DND-41 (cell line): Measurements from ENCODE around the gene GBX1.

Source experiments
- ATAC-seq: fragments of 200-7000 bp; cut with Tn5 transposase; 3 replicates; pipeline ENCODE4 v1.9.1; 2021; ENCODE audit warnings: low read depth; ENCODE audit not compliant: insufficient read depth
- DNase-seq: peaks from one replicate; pipeline ENCODE4 v3.0.0-alpha.2; 2020
- H2AFZ ChIP-seq: 2 replicates; pipeline ENCODE4 v1.6.0; 2012; ENCODE audit warnings: low read depth, low read length
- H3K27ac ChIP-seq: 2 replicates; pipeline ENCODE4 v1.5.1; 2012; ENCODE audit warnings: low read length, inconsistent platforms
- H3K27me3 ChIP-seq: fragments of 200-600 bp; sonication (generic); 2 replicates; pipeline ENCODE4 v1.6.0; 2012; ENCODE audit warnings: low read length, mild to moderate bottlenecking, inconsistent platforms; ENCODE audit not compliant: insufficient read depth, poor library complexity
- H3K36me3 ChIP-seq: 2 replicates; pipeline ENCODE4 v1.5.1; 2012; ENCODE audit warnings: low read length, inconsistent platforms; ENCODE audit not compliant: insufficient read depth
- H3K4me1 ChIP-seq: 2 replicates; pipeline ENCODE4 v1.5.1; 2012; ENCODE audit warnings: mild to moderate bottlenecking, low read length; ENCODE audit not compliant: insufficient read depth
- H3K4me2 ChIP-seq: 2 replicates; pipeline ENCODE4 v1.6.0; 2012; ENCODE audit warnings: mild to moderate bottlenecking, moderate library complexity, low read length, inconsistent platforms; ENCODE audit not compliant: insufficient read depth
- H3K4me3 ChIP-seq, 2 experiments: fragments of 200-600 bp in 1 of 2; shearing (Covaris generic) in 1 of 2; 2 replicates each; pipeline ENCODE4 v1.5.1; 2012 to 2016; ENCODE audit warnings: inconsistent platforms in 2 of 2, low read length in 2 of 2, mild to moderate bottlenecking in 2 of 2, low read depth in 1 of 2, moderate library complexity in 1 of 2
- H3K79me2 ChIP-seq: 2 replicates; pipeline ENCODE4 v1.6.0; 2012; ENCODE audit warnings: low read length, inconsistent platforms; ENCODE audit not compliant: insufficient read depth
- H3K9ac ChIP-seq: 2 replicates; pipeline ENCODE4 v1.6.0; 2012; ENCODE audit warnings: low read depth, mild to moderate bottlenecking, inconsistent platforms, low read length, moderate library complexity
- H3K9me3 ChIP-seq: 2 replicates; pipeline ENCODE4 v1.5.1; 2012; ENCODE audit warnings: low read length, moderate library complexity, mild to moderate bottlenecking, inconsistent platforms; ENCODE audit not compliant: insufficient read depth, severe bottlenecking
- H4K20me1 ChIP-seq: 2 replicates; pipeline ENCODE4 v1.6.0; 2012; ENCODE audit warnings: low read length; ENCODE audit not compliant: insufficient read depth
- CTCF ChIP-seq: IDR thresholded peaks from 2 replicates; pipeline ENCODE4 v1.5.1; 2012; ENCODE audit warnings: borderline replicate concordance, low read length, moderate library complexity, mild to moderate bottlenecking; ENCODE audit not compliant: poor library complexity, severe bottlenecking; ENCODE audit errors: extremely low read depth
- EZH2 ChIP-seq: IDR thresholded peaks from 3 replicates; pipeline ENCODE4 v1.6.1; 2012; ENCODE audit warnings: borderline replicate concordance, low read depth, mild to moderate bottlenecking, moderate library complexity, low read length, inconsistent platforms; ENCODE audit not compliant: severe bottlenecking

GBX1 gene

GRCh38 chr7:151187409-151188251 lies 20.1 kb upstream of the GBX1 start:
- DNase-seq (no peak), ATAC-seq (no peak)
- no peak overlapping the region for H2AFZ ChIP-seq
- no peaks in the 10 kb centered on the region for H3K9me3 ChIP-seq
- H3K36me3 ChIP-seq, result no peaks in the 10 kb centered on the region
- no peak overlapping the region for H3K27ac ChIP-seq
- H3K4me1 ChIP-seq, result no peaks in the 10 kb centered on the region
- no peak overlapping the region for H3K4me3 ChIP-seq
- H3K9ac ChIP-seq, result no peak overlapping the region
- H4K20me1 ChIP-seq, result no peaks in the 10 kb centered on the region; the same call in 1 of the 2 replicates
- H3K79me2 ChIP-seq, result no peaks in the 10 kb centered on the region
- H3K4me2 ChIP-seq, result no peak overlapping the region
- H3K27me3 ChIP-seq, result peaks cover 8% of the 10 kb centered on the region
- TF ChIP-seq EZH2, result no peak
- TF ChIP-seq CTCF, result no peak

DNA sequence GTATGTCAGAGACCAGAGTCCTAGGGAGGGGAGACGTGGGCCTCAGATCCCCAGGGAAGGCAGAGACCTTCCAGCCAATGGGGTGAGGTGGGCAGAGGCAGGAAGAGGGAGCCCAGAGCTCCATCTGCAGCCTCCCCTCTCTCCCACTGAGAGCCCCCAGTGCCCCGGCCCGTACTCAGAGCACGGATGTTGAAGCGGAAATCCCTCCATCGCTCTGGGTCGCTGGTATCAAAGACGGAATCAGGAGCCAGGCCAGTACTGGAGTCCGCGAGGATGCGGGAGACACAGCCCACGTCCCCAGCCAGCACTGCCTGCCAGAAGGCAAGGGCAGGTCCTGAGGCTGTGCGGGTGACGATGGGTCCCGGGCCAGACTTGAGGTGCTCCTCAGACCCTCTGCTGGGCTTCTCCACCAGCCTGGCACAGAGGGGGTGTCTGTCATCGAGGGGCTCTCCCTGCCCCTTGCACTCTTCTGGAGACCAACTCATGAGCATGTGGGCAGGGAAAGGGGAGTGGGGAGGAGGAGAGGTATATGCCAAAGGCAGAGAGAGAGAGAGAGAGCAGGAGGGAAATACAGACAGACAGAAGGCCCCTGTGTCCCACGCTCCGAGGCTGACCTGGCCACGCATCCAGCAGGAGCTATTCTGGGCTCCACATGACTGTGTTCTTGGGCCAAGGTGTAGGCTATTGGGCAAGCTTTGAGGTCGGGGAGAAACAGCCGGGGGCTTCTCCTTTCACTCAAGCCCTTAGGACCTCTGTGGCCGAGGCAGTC lies 19.3 kb upstream of the GBX1 start, which contains the start of gene ASB10:
TSS of gene ASB10 (minus strand) at position 611 of the 769 bp plus-strand sequence. CDS start at position 491, 120 bp downstream.
- peaks cover 8% of the 10 kb centered on the region for H3K27me3 ChIP-seq
- H2AFZ ChIP-seq, result no peak within 1 kb of the TSS
- no peaks in the 10 kb centered on the region for H3K79me2 ChIP-seq
- no peaks in the 10 kb centered on the region for H3K4me1 ChIP-seq
- H4K20me1 ChIP-seq, result no peaks in the 10 kb centered on the region; the same call in 1 of the 2 replicates
- H3K27ac ChIP-seq, result no peak within 1 kb of the TSS
- no peaks in the 10 kb centered on the region for H3K9me3 ChIP-seq
- no peaks in the 10 kb centered on the region for H3K36me3 ChIP-seq
- no peak for DNase-seq
- TF ChIP-seq CTCF, result no peak
- TF ChIP-seq EZH2, result no peak
- no peak within 1 kb of the TSS for H3K4me2 ChIP-seq
- no peak for ATAC-seq
- H3K4me3 ChIP-seq, result no peak within 1 kb of the TSS
- H3K9ac ChIP-seq, result no peak within 1 kb of the TSS

GRCh38 chr7:151185762-151186639 lies 18.5 kb upstream of the GBX1 start:
- H3K27me3 ChIP-seq, result peaks cover 3% of the 10 kb centered on the region
- ATAC-seq (no peak), DNase-seq (no peak)
- H3K4me3 ChIP-seq, result no peak overlapping the region
- H2AFZ ChIP-seq, result no peak overlapping the region
- no peaks in the 10 kb centered on the region for H3K9me3 ChIP-seq
- no peaks in the 10 kb centered on the region for H3K4me1 ChIP-seq
- H3K9ac ChIP-seq, result no peak overlapping the region
- no peaks in the 10 kb centered on the region for H3K79me2 ChIP-seq
- H3K4me2 ChIP-seq, result no peak overlapping the region
- TF ChIP-seq EZH2 (no peak), CTCF (no peak)
- H4K20me1 ChIP-seq, result no peaks in the 10 kb centered on the region; the same call in 1 of the 2 replicates
- no peaks in the 10 kb centered on the region for H3K36me3 ChIP-seq
- H3K27ac ChIP-seq, result no peak overlapping the region
